Transverse colon (tissue), 4 donors: ENCODE measurements around the gene ANKRD44. TPM values are rescaled to one million over a fixed set of nuclear protein-coding genes. Genes with fewer than 3 reads are reported as not detected.
"Not testable (repeated sequence)": the region's sequence is repeated elsewhere in the genome, so short reads cannot be mapped to it uniquely, and the experiment has no call there.

Experiments used
- DNase-seq: peaks from one replicate; pipeline ENCODE4 v3.0.0-alpha.2; 2019
- H3K27ac ChIP-seq, 4 donors: fragments of 200-600 bp; sonication (generic); 2 replicates each; pipeline ENCODE4 v1.5.1; 2016 to 2018; ENCODE audit warnings: inconsistent platforms in 4 of 4
- H3K27me3 ChIP-seq: fragments of 200-600 bp; sonication (generic); 2 replicates; pipeline ENCODE4 v1.5.1; 2017; ENCODE audit warnings: inconsistent platforms
- H3K36me3 ChIP-seq, 4 donors: fragments of 200-600 bp; sonication (generic); 2 replicates each; pipeline ENCODE4 v1.5.1; 2017 to 2019; ENCODE audit warnings: inconsistent platforms in 4 of 4
- H3K4me1 ChIP-seq, 4 donors: fragments of 200-600 bp; sonication (generic); 2 replicates each; pipeline ENCODE4 v1.5.1; 2017 to 2020; ENCODE audit warnings: inconsistent platforms in 4 of 4
- H3K4me3 ChIP-seq, 4 donors: fragments of 200-600 bp; sonication (generic); 1 replicate in 1 of 4; 2 replicates in 3 of 4; pipeline versions ENCODE4 v1.5.1 to v1.6.1; 2017 to 2019; ENCODE audit warnings: inconsistent platforms in 4 of 4
- H3K9me3 ChIP-seq, 2 donors: fragments of 200-600 bp; sonication (generic); 2 replicates each; pipeline ENCODE4 v1.5.1; 2017 to 2019; ENCODE audit warnings: inconsistent platforms in 2 of 2
- CTCF ChIP-seq, 5 experiments: fragments of 200-600 bp in 3 of 5; fragments of 450-650 bp in 2 of 5; sonication (generic) in 3 of 5; IDR thresholded peaks; 1 replicate in 2 of 5; 2 replicates in 3 of 5; pipeline ENCODE4 v1.5.1; 2016 to 2017; ENCODE audit warnings: antibody characterized with exemption in 5 of 5, inconsistent platforms in 3 of 5, mild to moderate bottlenecking in 2 of 5, moderate library complexity in 1 of 5
- EP300 ChIP-seq: sonication (generic); formaldehyde crosslinking; IDR thresholded peaks from one replicate; pipeline ENCODE4 v1.6.1; 2017; ENCODE audit warnings: antibody characterized with exemption, low read depth
- POLR2A ChIP-seq: fragments of 450-650 bp; IDR thresholded peaks from one replicate; pipeline ENCODE4 v1.6.1; 2016; ENCODE audit warnings: antibody characterized with exemption, mild to moderate bottlenecking, moderate library complexity
- POLR2AphosphoS5 ChIP-seq, 3 donors: sonication (generic); formaldehyde crosslinking; IDR thresholded peaks; one replicate each; pipeline ENCODE4 v1.6.1; 2016; ENCODE audit warnings: antibody characterized with exemption in 3 of 3
- WGBS, 2 donors: methylation state at CpG; one replicate each; pipeline ENCODE4 v1.1.5; 2018; ENCODE audit warnings: low coverage in 1 of 2; 5-methylcytosine and 5-hydroxymethylcytosine counted together
- in situ Hi-C, 4 donors: fragments of 200-750 bp; cut with MboI; loops; one replicate each; pipeline versions ENCODE4 v1.15.0 to v1.15.1; 2017; ENCODE audit warnings: low sequenced_read_pairs in 3 of 4, low pct_ligation_motif_present in 1 of 4, low pct_unique_long_range_greater_than_20kb in 1 of 4
- intact Hi-C: fragments of 100-400 bp; cut with DNase I; formaldehyde crosslinking; loops from one replicate; pipeline ENCODE4 v1.15.1; 2023; ENCODE audit warnings: low total_unique reads
- total RNA-seq, 4 donors: library from RNA; depleted of rRNA; stranded (reverse); fragments of >200 nt; gene quantifications; one replicate each; pipeline ENCODE4 v1.1.0, GENCODE V29; 2016

The ANKRD44 gene
- total RNA-seq, 4 donors from 2014 or later, result 13.9 to 46.8 (median 27.5) TPM

GRCh38 chr2:197028633-197029032 lies 281.9 kb downstream of the ANKRD44 start:
- peaks cover 0 to 4% (median 2%) of the 10 kb centered on the region in 4 donors for H3K4me1 ChIP-seq
- H3K9me3 ChIP-seq, result no peaks in the 10 kb centered on the region
- 91 to 96% methylated on average over 3 of the region's 3 CpGs for WGBS, 2 donors
- DNase-seq, result no peak
- no peaks in the 10 kb centered on the region for H3K27me3 ChIP-seq
- H3K4me3 ChIP-seq, result no peak overlapping the region
- intact Hi-C loops, result no loop called here
- no peak overlapping the region for H3K27ac ChIP-seq
- in situ Hi-C loops, result no loop called here
- no peaks in the 10 kb centered on the region for H3K36me3 ChIP-seq
- TF ChIP-seq POLR2AphosphoS5 (IDR thresholded peaks at IDR 0.05) (no peak), EP300 (no peak), POLR2A (no peak), CTCF (IDR thresholded peaks at IDR 0.05) (no peak)

GRCh38 chr2:197028230-197028629 lies 282.4 kb downstream of the ANKRD44 start:
- 61 to 100% methylated on average over 1 to 4 of the region's 4 CpGs for whole genome bisulfite sequencing, 2 donors

GRCh38 chr2:197024206-197024605 lies 286.4 kb downstream of the ANKRD44 start:
- in situ Hi-C loops (loop anchor here in 2 of 4 donors (25.0 kb wide), 1 partner anchor 363 kb away; no protein-coding TSS in a partner anchor), intact Hi-C loops (no loop called here)

More at GRCh38 chr2:197028230-197028629, 282.4 kb downstream of the ANKRD44 start:
- Histone ChIP-seq H3K27ac (no peak overlapping the region), H3K4me1 (peaks cover 0 to 4% (median 2%) of the 10 kb centered on the region in 4 donors), H3K4me3 (no peak overlapping the region), H3K36me3 (no peaks in the 10 kb centered on the region), H3K9me3 (no peaks in the 10 kb centered on the region), H3K27me3 (no peaks in the 10 kb centered on the region)
- no peak for DNase-seq
- in situ Hi-C loops (no loop called here), intact Hi-C loops (no loop called here)
- no peak for TF ChIP-seq CTCF (IDR thresholded peaks at IDR 0.05)
- TF ChIP-seq POLR2A, result no peak
- TF ChIP-seq POLR2AphosphoS5 (IDR thresholded peaks at IDR 0.05), result no peak
- TF ChIP-seq EP300, result no peak

GRCh38 chr2:197020921-197021320 lies 289.7 kb downstream of the ANKRD44 start:
- H3K4me1 ChIP-seq, intact Hi-C loops, H3K27me3 ChIP-seq, H3K4me3 ChIP-seq, H3K27ac ChIP-seq, H3K9me3 ChIP-seq, H3K36me3 ChIP-seq, DNase-seq: not testable (repeated sequence)
- in situ Hi-C loops, result loop anchor here in 2 of 4 donors (25.0 kb wide), 1 partner anchor 366 kb away; no protein-coding TSS in a partner anchor
- 87% methylated on average over 2 of the region's 2 CpGs; no CpG with 5 or more reads in 1 of the 2 donors for WGBS, 2 donors

More at GRCh38 chr2:197024206-197024605, 286.4 kb downstream of the ANKRD44 start:
- Histone ChIP-seq H3K4me3 (no peak overlapping the region), H3K4me1 (no peaks in the 10 kb centered on the region), H3K27ac (no peak overlapping the region), H3K27me3 (no peaks in the 10 kb centered on the region), H3K36me3 (no peaks in the 10 kb centered on the region), H3K9me3 (no peaks in the 10 kb centered on the region)
- TF ChIP-seq POLR2AphosphoS5 (IDR thresholded peaks at IDR 0.05), result no peak
- TF ChIP-seq EP300, result no peak
- TF ChIP-seq POLR2A, result no peak
- TF ChIP-seq CTCF (IDR thresholded peaks at IDR 0.05), result no peak
- whole genome bisulfite sequencing, 2 donors, result 72% methylated on average over 2 of the region's 2 CpGs; no CpG with 5 or more reads in 1 of the 2 donors
- DNase-seq, result peak; percentile 19

GRCh38 chr2:197013098-197013497 lies 297.5 kb downstream of the ANKRD44 start:
- Histone ChIP-seq H3K9me3 (no peaks in the 10 kb centered on the region), H3K36me3 (no peaks in the 10 kb centered on the region), H3K4me3 (no peak overlapping the region), H3K4me1 (no peaks in the 10 kb centered on the region), H3K27me3 (no peaks in the 10 kb centered on the region), H3K27ac (no peak overlapping the region)
- WGBS, 2 donors, result 93 to 94% methylated on average over 1 to 2 of the region's 2 CpGs
- intact Hi-C loops, result no loop called here
- in situ Hi-C loops, result loop anchor here in 2 of 4 donors (25.0 kb wide), 1 partner anchor 374 kb away; no protein-coding TSS in a partner anchor
- TF ChIP-seq POLR2AphosphoS5 (IDR thresholded peaks at IDR 0.05) (no peak), EP300 (no peak)
- no peak for DNase-seq
